SK-N-SH (cell line): ENCODE results near the gene TEX9. TPM values are rescaled to one million over a fixed set of nuclear protein-coding genes. Genes with fewer than 3 reads are reported as not detected.
"Not testable (repeated sequence)": the region's sequence is repeated elsewhere in the genome, so short reads cannot be mapped to it uniquely, and the experiment has no call there.

Source experiments
- CTCF ChIA-PET: fragments of 300-600, 350-600 bp; formaldehyde crosslinking; extraction: SDS; loops from one replicate; lab custom pipeline; 2021; lab: Yijun Ruan, JAX
- POLR2A ChIA-PET: fragments of 350-600 bp; sonication (Branson Sonifier 250); formaldehyde crosslinking; extraction: SDS; loops from one replicate; lab custom pipeline; 2020; ENCODE audit warnings: antibody characterized with exemption, inconsistent platforms; lab: Yijun Ruan, JAX
- DNase-seq: peaks from one replicate; pipeline ENCODE4 v3.0.0; 2012
- H2AFZ ChIP-seq: fragments of 200-600 bp; sonication (generic); 2 replicates; pipeline ENCODE4 v1.8.1; 2016; ENCODE audit warnings: antibody characterized with exemption, mild to moderate bottlenecking, low read depth
- H3F3A ChIP-seq: fragments of 200-600 bp; sonication (generic); replicated peaks from 2 replicates; pipeline ENCODE3; 2016; ENCODE audit warnings: antibody characterized with exemption, mild to moderate bottlenecking; ENCODE audit not compliant: insufficient read depth
- H3K27ac ChIP-seq, 2 experiments: fragments of 200-500 bp in 1 of 2; fragments of 200-600 bp in 1 of 2; sonication (Bioruptor generic) in 1 of 2; sonication (generic), shearing (Covaris generic) in 1 of 2; 2 replicates each; pipeline versions ENCODE4 v1.5.1 to v1.6.1; 2014 to 2016; ENCODE audit warnings: low read depth in 2 of 2, inconsistent platforms in 1 of 2, low read length in 1 of 2, mild to moderate bottlenecking in 1 of 2, mixed read lengths in 1 of 2
- H3K27me3 ChIP-seq: fragments of 200-600 bp; sonication (generic), shearing (Covaris generic); 2 replicates; pipeline ENCODE4 v1.6.1; 2016; ENCODE audit warnings: mixed run types; ENCODE audit not compliant: insufficient read depth
- H3K36me3 ChIP-seq, 2 experiments: fragments of 200-500 bp in 1 of 2; fragments of 200-600 bp in 1 of 2; sonication (Bioruptor generic) in 1 of 2; sonication (generic) in 1 of 2; replicated peaks in 1 of 2; 2 replicates each; pipeline versions ENCODE3 to v1.5.1; 2014 to 2016; ENCODE audit warnings: low read length in 1 of 2, mild to moderate bottlenecking in 1 of 2; ENCODE audit not compliant: insufficient read depth in 2 of 2, control insufficient read depth in 1 of 2
- H3K4me1 ChIP-seq, 2 experiments: fragments of 200-500 bp in 1 of 2; fragments of 200-600 bp in 1 of 2; sonication (Bioruptor generic) in 1 of 2; sonication (generic), shearing (Covaris generic) in 1 of 2; 2 replicates each; pipeline versions ENCODE4 v1.5.1 to v1.6.1; 2014 to 2016; ENCODE audit warnings: low read depth in 1 of 2, low read length in 1 of 2, mixed run types in 1 of 2; ENCODE audit not compliant: insufficient read depth in 2 of 2, control insufficient read depth in 1 of 2
- H3K4me2 ChIP-seq: fragments of 200-600 bp; sonication (generic), shearing (Covaris generic); 2 replicates; pipeline ENCODE4 v1.6.1; 2017; ENCODE audit warnings: mixed run types
- H3K4me3 ChIP-seq, 2 experiments: fragments of 200-500 bp in 1 of 2; fragments of 200-600 bp in 1 of 2; sonication (Bioruptor generic) in 1 of 2; sonication (generic), shearing (Covaris generic) in 1 of 2; 2 replicates each; pipeline versions ENCODE4 v1.5.1 to v1.8.1; 2014 to 2016; ENCODE audit warnings: low read depth in 2 of 2, inconsistent platforms in 1 of 2, low read length in 1 of 2, mild to moderate bottlenecking in 1 of 2, mixed read lengths in 1 of 2, moderate library complexity in 1 of 2
- H3K79me2 ChIP-seq: fragments of 200-600 bp; sonication (generic); 2 replicates; pipeline ENCODE4 v1.8.1; 2017; ENCODE audit warnings: mild to moderate bottlenecking; ENCODE audit not compliant: insufficient read depth
- H3K9ac ChIP-seq: fragments of 200-600 bp; sonication (generic); 2 replicates; pipeline ENCODE4 v1.6.1; 2017; ENCODE audit warnings: mixed run types
- H3K9me2 ChIP-seq: fragments of 200-600 bp; sonication (generic); 2 replicates; pipeline ENCODE4 v1.6.1; 2017; ENCODE audit warnings: mixed run types
- H3K9me3 ChIP-seq: fragments of 200-600 bp; sonication (generic); 2 replicates; pipeline ENCODE4 v1.6.1; 2017; ENCODE audit warnings: mixed run types, mild to moderate bottlenecking, moderate library complexity
- H4K20me1 ChIP-seq: fragments of 200-600 bp; sonication (generic); 2 replicates; pipeline ENCODE4 v1.6.1; 2017; ENCODE audit warnings: mild to moderate bottlenecking, mixed run types; ENCODE audit not compliant: insufficient read depth
- CHD2 ChIP-seq: fragments of 150-350 bp; IDR thresholded peaks from 2 replicates; pipeline ENCODE4 v1.6.1; 2018; ENCODE audit warnings: low read length; ENCODE audit not compliant: partially characterized antibody
- CTCF ChIP-seq: fragments of 200-600 bp; sonication (generic); IDR thresholded peaks from 2 replicates; pipeline ENCODE4 v1.6.1; 2017; ENCODE audit warnings: antibody characterized with exemption, mild to moderate bottlenecking, moderate library complexity
- EP300 ChIP-seq, 2 experiments: IDR thresholded peaks; 2 replicates each; pipeline versions ENCODE4 v1.4.0 to v1.6.1; 2012; ENCODE audit warnings: borderline replicate concordance in 1 of 2, low read depth in 1 of 2, low read length in 1 of 2
- EZH2phosphoT487 ChIP-seq: fragments of 200-600 bp; sonication (generic); IDR thresholded peaks from 2 replicates; pipeline ENCODE4 v1.6.1; 2017; ENCODE audit warnings: low read depth, mixed run types, mild to moderate bottlenecking, antibody characterized with exemption, moderate library complexity, borderline replicate concordance
- FOXJ3 ChIP-seq: sonication (generic); formaldehyde crosslinking; IDR thresholded peaks from 2 replicates; pipeline ENCODE4 v1.5.1; 2020; ENCODE audit warnings: mild to moderate bottlenecking, missing genetic modification reagents
- MXI1 ChIP-seq: IDR thresholded peaks from 2 replicates; pipeline ENCODE4 v1.6.1; 2012; ENCODE audit warnings: mild to moderate bottlenecking, low read depth, low read length, improper control_type of control experiment
- NFIC ChIP-seq: IDR thresholded peaks from 2 replicates; pipeline ENCODE4 v1.4.0; 2012; ENCODE audit warnings: borderline replicate concordance
- POLR2AphosphoS5 ChIP-seq: IDR thresholded peaks from 2 replicates; pipeline ENCODE4 v1.6.1; 2012; ENCODE audit warnings: low read depth, low read length
- RAD21 ChIP-seq: IDR thresholded peaks from 2 replicates; pipeline ENCODE4 v1.6.1; 2012; ENCODE audit warnings: mild to moderate bottlenecking, low read length
- RCOR1 ChIP-seq: fragments of 150-350 bp; IDR thresholded peaks from 2 replicates; pipeline ENCODE4 v1.6.1; 2017; ENCODE audit warnings: antibody characterized with exemption, low read length
- RFX5 ChIP-seq: IDR thresholded peaks from 2 replicates; pipeline ENCODE4 v1.6.1; 2012; ENCODE audit warnings: mild to moderate bottlenecking, improper control_type of control experiment, low read length
- RXRA ChIP-seq: IDR thresholded peaks from 2 replicates; pipeline ENCODE4 v1.4.0; 2012; ENCODE audit warnings: low read depth, mild to moderate bottlenecking, borderline replicate concordance
- TAF1 ChIP-seq: IDR thresholded peaks from 2 replicates; pipeline ENCODE4 v1.6.1; 2012; ENCODE audit warnings: low read depth, mild to moderate bottlenecking, low read length, moderate library complexity, borderline replicate concordance
- WGBS: methylation state at CpG from one replicate; pipeline ENCODE4 v1.1.6; 2017; ENCODE audit warnings: low lambda C conversion rate; 5-methylcytosine and 5-hydroxymethylcytosine counted together
- polyA plus RNA-seq, 3 experiments: library from polyadenylated mRNA; depleted of rRNA; stranded (reverse); fragments of >200 nt; gene quantifications; 2 replicates each; pipeline ENCODE4 v1.2.3, GENCODE V29; 2012
- TF ChIP-seq, protein P1 (sequence below): IDR thresholded peaks from 2 replicates; pipeline ENCODE4 v1.4.0; 2012; ENCODE audit warnings: low read depth, borderline replicate concordance
- TF ChIP-seq, protein P2 (sequence below): IDR thresholded peaks from 2 replicates; pipeline ENCODE4 v1.4.0; 2012; ENCODE audit warnings: low read depth, borderline replicate concordance
- TF ChIP-seq, protein P3 (sequence below): IDR thresholded peaks from 2 replicates; pipeline ENCODE4 v1.4.0; 2012; ENCODE audit warnings: low read depth

TEX9 gene
- polyA plus RNA-seq, 1 of the 3 experiments (the other 2 are of a cell fraction), result 1.9 TPM

GRCh38 chr15:56413114-56413733 is 48.0 kb downstream of the TEX9 start:
- H4K20me1 ChIP-seq, H3K36me3 ChIP-seq, POLR2A ChIA-PET, H3K9ac ChIP-seq, DNase-seq, H3K27ac ChIP-seq, H3K9me2 ChIP-seq, H3K4me2 ChIP-seq, H3K9me3 ChIP-seq, H3K4me1 ChIP-seq, H2AFZ ChIP-seq, H3K4me3 ChIP-seq, H3F3A ChIP-seq, H3K27me3 ChIP-seq, H3K79me2 ChIP-seq: not testable (repeated sequence)
- 95% methylated on average over 1 of the region's 1 CpG for WGBS
- CTCF ChIA-PET, result interaction anchor here (1.0 kb wide), 1 partner anchor 15 kb away, joined by 3 read pairs; no protein-coding TSS in a partner anchor

DNA sequence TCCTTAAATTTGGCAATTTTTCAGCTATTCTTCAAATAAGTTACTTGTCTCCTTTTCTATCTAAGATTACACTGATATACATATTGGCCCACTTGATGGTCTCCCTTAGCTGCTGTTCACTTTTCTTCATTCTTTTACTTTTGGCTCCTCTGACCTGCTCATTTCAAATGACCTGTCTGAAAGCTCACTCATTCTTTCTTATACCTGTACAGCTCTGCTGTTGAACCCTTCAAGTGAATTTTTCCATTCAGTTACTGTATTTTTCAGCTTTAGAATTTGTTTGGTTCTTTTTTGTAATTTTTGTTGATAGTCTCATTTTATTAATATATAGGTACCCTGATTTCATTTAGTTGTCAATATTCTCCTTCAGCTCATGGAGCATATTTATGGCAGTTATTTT is 60.0 kb downstream of the TEX9 start:
- Histone ChIP-seq H3K27ac (no peak overlapping the region), H3K4me3 (no peak overlapping the region), H3F3A (peaks cover 9% of the 10 kb centered on the region), H3K9me2 (no peaks in the 10 kb centered on the region), H3K79me2 (no peaks in the 10 kb centered on the region; the same call in 1 of the 2 replicates), H3K36me3 (peaks cover 13 to 15% of the 10 kb centered on the region in 2 experiments), H3K4me2 (no peak overlapping the region), H3K4me1 (no peaks in the 10 kb centered on the region), H3K27me3 (no peaks in the 10 kb centered on the region), H4K20me1 (no peaks in the 10 kb centered on the region), H3K9me3 (no peaks in the 10 kb centered on the region), H3K9ac (no peak overlapping the region), H2AFZ (no peak overlapping the region)
- CTCF ChIA-PET, result interaction anchor here (0.7 to 1.2 kb wide), 3 partner anchors 13 to 179 kb away, joined by 3 to 6 read pairs (median 5); no protein-coding TSS in a partner anchor
- no peak for DNase-seq
- no peak for TF ChIP-seq FOXJ3 (CRISPR knock-in tag)
- no peak for TF ChIP-seq RAD21
- TF ChIP-seq RCOR1, result no peak
- TF ChIP-seq TAF1, result no peak
- TF ChIP-seq POLR2AphosphoS5, result no peak
- no peak for TF ChIP-seq NFIC
- no peak for TF ChIP-seq EZH2phosphoT487
- TF ChIP-seq, protein P1, sequence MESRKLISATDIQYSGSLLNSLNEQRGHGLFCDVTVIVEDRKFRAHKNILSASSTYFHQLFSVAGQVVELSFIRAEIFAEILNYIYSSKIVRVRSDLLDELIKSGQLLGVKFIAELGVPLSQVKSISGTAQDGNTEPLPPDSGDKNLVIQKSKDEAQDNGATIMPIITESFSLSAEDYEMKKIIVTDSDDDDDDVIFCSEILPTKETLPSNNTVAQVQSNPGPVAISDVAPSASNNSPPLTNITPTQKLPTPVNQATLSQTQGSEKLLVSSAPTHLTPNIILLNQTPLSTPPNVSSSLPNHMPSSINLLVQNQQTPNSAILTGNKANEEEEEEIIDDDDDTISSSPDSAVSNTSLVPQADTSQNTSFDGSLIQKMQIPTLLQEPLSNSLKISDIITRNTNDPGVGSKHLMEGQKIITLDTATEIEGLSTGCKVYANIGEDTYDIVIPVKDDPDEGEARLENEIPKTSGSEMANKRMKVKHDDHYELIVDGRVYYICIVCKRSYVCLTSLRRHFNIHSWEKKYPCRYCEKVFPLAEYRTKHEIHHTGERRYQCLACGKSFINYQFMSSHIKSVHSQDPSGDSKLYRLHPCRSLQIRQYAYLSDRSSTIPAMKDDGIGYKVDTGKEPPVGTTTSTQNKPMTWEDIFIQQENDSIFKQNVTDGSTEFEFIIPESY, result no peak
- POLR2A ChIA-PET, result no interaction called here

- Histone ChIP-seq H3K27me3 (no peaks in the 10 kb centered on the region), H3K27ac (no peak overlapping the region), H3K36me3 (peaks cover 13 to 15% of the 10 kb centered on the region in 2 experiments), H2AFZ (no peak overlapping the region), H3F3A (peaks cover 9% of the 10 kb centered on the region), H3K9me2 (no peaks in the 10 kb centered on the region), H3K4me1 (no peaks in the 10 kb centered on the region), H3K9ac (no peak overlapping the region), H4K20me1 (no peaks in the 10 kb centered on the region), H3K4me2 (no peak overlapping the region), H3K9me3 (no peaks in the 10 kb centered on the region), H3K4me3 (no peak overlapping the region), H3K79me2 (no peaks in the 10 kb centered on the region; the same call in 1 of the 2 replicates)
- DNase-seq, result no peak
- ChIA-PET CTCF (interaction anchor here (0.9 to 5.4 kb wide), 4 partner anchors 8 to 306 kb away, joined by 3 to 77 read pairs (median 4); no protein-coding TSS in a partner anchor), POLR2A (no interaction called here)
- 94% methylated on average over 1 of the region's 1 CpG for WGBS
- TF ChIP-seq NFIC (no peak), EP300 (IDR thresholded peaks at IDR 0.05; ENCODE audit: borderline replicate concordance in 1 of 2, low read depth in 1 of 2, low read length in 1 of 2) (no peak), MXI1 (no peak), RXRA (no peak), CTCF (no peak), RCOR1 (no peak), RFX5 (no peak), CHD2 (no peak)
- TF ChIP-seq, protein P2, sequence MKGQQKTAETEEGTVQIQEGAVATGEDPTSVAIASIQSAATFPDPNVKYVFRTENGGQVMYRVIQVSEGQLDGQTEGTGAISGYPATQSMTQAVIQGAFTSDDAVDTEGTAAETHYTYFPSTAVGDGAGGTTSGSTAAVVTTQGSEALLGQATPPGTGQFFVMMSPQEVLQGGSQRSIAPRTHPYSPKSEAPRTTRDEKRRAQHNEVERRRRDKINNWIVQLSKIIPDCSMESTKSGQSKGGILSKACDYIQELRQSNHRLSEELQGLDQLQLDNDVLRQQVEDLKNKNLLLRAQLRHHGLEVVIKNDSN, result no peak
- TF ChIP-seq, protein P3, sequence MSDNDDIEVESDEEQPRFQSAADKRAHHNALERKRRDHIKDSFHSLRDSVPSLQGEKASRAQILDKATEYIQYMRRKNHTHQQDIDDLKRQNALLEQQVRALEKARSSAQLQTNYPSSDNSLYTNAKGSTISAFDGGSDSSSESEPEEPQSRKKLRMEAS, result no peak
Observed at GRCh38 chr15:56425976-56426375, 60.8 kb downstream of the TEX9 start.
